Measurements from ENCODE around the gene FTO. TPM values are rescaled to one million over a fixed set of nuclear protein-coding genes. Genes with fewer than 3 reads are reported as not detected.

Gene FTO
- total and polyA plus RNA-seq, 2 experiments from 2014 or later = 46.8 to 77.7 TPM

- no peaks in the 10 kb centered on the region for H3K9me2 ChIP-seq (replicated peaks; ENCODE audit: insufficient read depth)
- H2AFZ ChIP-seq = no peak overlapping the region
- H3K9me3 ChIP-seq (ENCODE audit: low read depth) = no peaks in the 10 kb centered on the region
- peaks cover 3% of the 10 kb centered on the region for H4K20me1 ChIP-seq (ENCODE audit: insufficient read depth, poor library complexity, severe bottlenecking)
- H3K36me3 ChIP-seq (replicated peaks; ENCODE audit: insufficient read depth, low read depth) = no peaks in the 10 kb centered on the region
- H3K27me3 ChIP-seq = no peaks in the 10 kb centered on the region
- H3K27ac ChIP-seq = no peak overlapping the region
- WGBS (ENCODE audit: low lambda C conversion rate, missing lambda C conversion rate) = 96% methylated on average over 7 of the region's 7 CpGs
- H3K4me1 ChIP-seq (ENCODE audit: insufficient read depth) = no peaks in the 10 kb centered on the region
- TF ChIP-seq EZH2phosphoT487 (IDR thresholded peaks at IDR 0.05; ENCODE audit: low read depth, severe bottlenecking, unreplicated experiment) = no peak
- TF ChIP-seq CTCF (IDR thresholded peaks at IDR 0.05; ENCODE audit: poor library complexity) = no peak
- no peak for TF ChIP-seq EZH2 (IDR thresholded peaks at IDR 0.05; ENCODE audit: borderline replicate concordance)
- H3K79me2 ChIP-seq = peaks cover 64% of the 10 kb centered on the region
- H3K4me2 ChIP-seq = no peak overlapping the region
- DNase-seq (ENCODE audit: low spot score) = no peak
- H3K4me3 ChIP-seq = no peak overlapping the region
These were observed 100.5 kb downstream of the FTO start for GRCh38 chr16:53804467-53804866.

DNA sequence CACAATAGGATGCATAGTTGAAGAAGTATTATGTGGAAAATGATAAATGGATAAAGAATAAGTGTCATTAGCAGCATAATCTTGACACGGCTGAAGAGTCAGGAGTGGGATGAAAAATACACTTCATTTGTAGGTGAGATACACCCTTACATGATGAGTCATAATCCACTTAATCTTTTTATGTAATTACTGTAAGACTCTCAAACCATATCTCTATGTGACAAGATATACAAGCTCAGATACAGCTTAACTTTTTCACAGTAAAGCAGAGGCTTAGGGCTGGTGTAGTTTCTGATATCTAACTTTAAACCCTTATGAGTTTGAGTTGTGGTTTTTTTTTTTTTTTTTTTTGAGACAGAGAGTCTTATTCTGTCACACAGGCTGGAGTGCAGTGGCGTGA is 101.2 kb downstream of the FTO start:
- whole genome bisulfite sequencing (ENCODE audit: low lambda C conversion rate, missing lambda C conversion rate) = 79% methylated on average over 2 of the region's 2 CpGs
- TF ChIP-seq CTCF (IDR thresholded peaks at IDR 0.05; ENCODE audit: poor library complexity) (no peak), EZH2phosphoT487 (IDR thresholded peaks at IDR 0.05; ENCODE audit: low read depth, severe bottlenecking, unreplicated experiment) (no peak), EZH2 (IDR thresholded peaks at IDR 0.05; ENCODE audit: borderline replicate concordance) (no peak)
- H3K4me3 ChIP-seq = no peak overlapping the region
- H3K4me2 ChIP-seq = no peak overlapping the region
- H3K9me2 ChIP-seq (replicated peaks; ENCODE audit: insufficient read depth) = no peaks in the 10 kb centered on the region
- DNase-seq (ENCODE audit: low spot score) = no peak
- no peaks in the 10 kb centered on the region for H3K36me3 ChIP-seq (replicated peaks; ENCODE audit: insufficient read depth, low read depth)
- peaks cover 65% of the 10 kb centered on the region for H3K79me2 ChIP-seq
- no peaks in the 10 kb centered on the region for H3K27me3 ChIP-seq
- no peaks in the 10 kb centered on the region for H3K9me3 ChIP-seq (ENCODE audit: low read depth)
- no peak overlapping the region for H3K27ac ChIP-seq
- H3K4me1 ChIP-seq (ENCODE audit: insufficient read depth) = no peaks in the 10 kb centered on the region
- peaks cover 3% of the 10 kb centered on the region for H4K20me1 ChIP-seq (ENCODE audit: insufficient read depth, poor library complexity, severe bottlenecking)
- no peak overlapping the region for H2AFZ ChIP-seq

DNA sequence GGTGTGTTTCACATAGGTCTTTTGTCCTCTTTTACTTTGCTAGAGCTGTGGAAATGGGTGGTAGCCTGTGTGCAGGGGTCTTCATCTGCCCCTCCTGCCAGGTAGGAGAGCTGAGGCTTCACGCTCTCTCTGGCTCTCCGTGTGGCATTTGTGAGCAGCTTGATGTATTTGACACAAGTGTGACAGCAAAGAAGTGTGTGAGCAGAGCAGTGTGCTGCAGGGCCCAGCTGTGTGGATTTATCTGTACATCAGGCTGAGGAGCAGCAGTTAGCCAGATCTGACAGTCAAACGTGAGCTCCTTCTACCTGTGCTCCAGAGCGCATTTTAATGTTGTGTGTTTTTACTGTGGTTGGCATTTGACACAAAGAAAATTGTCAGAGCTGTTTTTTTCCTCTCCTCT is 101.8 kb downstream of the FTO start:
- H3K9me3 ChIP-seq (ENCODE audit: low read depth) = no peaks in the 10 kb centered on the region

More for the DNA sequence above, 101.8 kb downstream of the FTO start:
- Histone ChIP-seq H3K27ac (no peak overlapping the region), H2AFZ (no peak overlapping the region), H3K4me1 (ENCODE audit: insufficient read depth) (no peaks in the 10 kb centered on the region), H3K4me2 (no peak overlapping the region), H4K20me1 (ENCODE audit: insufficient read depth, poor library complexity, severe bottlenecking) (peaks cover 3% of the 10 kb centered on the region), H3K36me3 (replicated peaks; ENCODE audit: insufficient read depth, low read depth) (no peaks in the 10 kb centered on the region), H3K79me2 (peaks cover 67% of the 10 kb centered on the region), H3K27me3 (no peaks in the 10 kb centered on the region), H3K4me3 (no peak overlapping the region), H3K9me2 (replicated peaks; ENCODE audit: insufficient read depth) (no peaks in the 10 kb centered on the region)
- TF ChIP-seq CTCF (IDR thresholded peaks at IDR 0.05; ENCODE audit: poor library complexity) (no peak), EZH2 (IDR thresholded peaks at IDR 0.05; ENCODE audit: borderline replicate concordance) (no peak), EZH2phosphoT487 (IDR thresholded peaks at IDR 0.05; ENCODE audit: low read depth, severe bottlenecking, unreplicated experiment) (no peak)
- no peak for DNase-seq (ENCODE audit: low spot score)
- WGBS (ENCODE audit: low lambda C conversion rate, missing lambda C conversion rate) = 73% methylated on average over 4 of the region's 4 CpGs

All from hepatocyte (in vitro differentiated cells).